Measurements from ENCODE around the gene CDK14. TPM values are rescaled to one million over a fixed set of nuclear protein-coding genes. Genes with fewer than 3 reads are reported as not detected.

Gene CDK14
- total and polyA plus RNA-seq, 2 donors (not counting 3 experiments of a cell fraction or from before 2014, with no cell fraction given) = 5.5 to 34.2 TPM

DNA sequence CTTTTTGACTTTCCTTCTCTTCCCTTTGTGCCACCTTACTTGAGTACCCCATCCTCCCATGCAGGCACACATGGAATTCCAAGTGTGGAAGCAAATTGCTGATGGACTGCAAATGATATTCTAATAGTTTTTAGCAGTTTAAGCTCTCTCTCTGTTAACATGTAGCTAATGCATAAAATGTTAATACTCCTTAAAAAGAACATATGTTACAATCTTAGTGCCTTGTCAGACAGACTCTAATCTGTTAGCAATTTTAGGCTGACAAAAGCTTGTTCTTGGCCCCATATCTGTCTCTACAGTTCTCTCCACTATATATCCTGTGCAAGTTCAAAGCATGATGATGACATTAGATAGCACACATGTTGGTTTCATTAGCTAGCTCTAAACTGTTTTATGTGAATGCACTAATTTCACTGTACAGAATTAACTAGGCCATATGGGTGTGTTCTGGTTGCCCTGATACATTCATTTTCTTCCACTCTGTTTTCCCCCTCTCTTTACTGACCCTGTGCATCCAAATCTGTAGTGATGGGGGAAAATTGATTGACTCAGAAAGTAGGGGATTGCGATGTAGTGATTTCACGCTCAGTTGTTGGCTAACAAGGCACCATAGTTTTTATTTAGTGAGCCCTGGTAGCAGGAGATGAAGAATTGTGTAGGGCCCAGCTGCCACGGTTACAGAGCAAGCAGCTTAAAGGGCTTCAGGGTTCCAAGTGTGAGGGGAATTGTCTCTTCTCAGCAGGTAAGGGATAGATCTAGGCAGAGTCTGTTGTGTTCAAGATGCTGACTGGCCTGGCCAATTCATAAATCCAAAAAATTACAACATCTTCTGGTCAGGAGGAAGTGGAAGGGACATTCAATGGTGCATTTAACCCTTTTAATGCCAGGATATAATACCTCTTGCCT lies 553.5 kb downstream of the CDK14 start:
- dilution Hi-C loops (cut with MboI; ENCODE audit: extremely low pct_ligation_motif_present, low sequenced_read_pairs) (no loop called here), intact Hi-C loops (cut with micrococcal nuclease) (no loop called here)
- no peaks in the 10 kb centered on the region for H3K79me2 ChIP-seq (ENCODE audit: control insufficient read depth, insufficient read depth, low read length)
- CTCF ChIA-PET = no interaction called here
- TF ChIP-seq POLR2AphosphoS5 (IDR thresholded peaks at IDR 0.05; ENCODE audit: insufficient read depth, low read depth, low read length) = no peak
- TF ChIP-seq, protein P1, sequence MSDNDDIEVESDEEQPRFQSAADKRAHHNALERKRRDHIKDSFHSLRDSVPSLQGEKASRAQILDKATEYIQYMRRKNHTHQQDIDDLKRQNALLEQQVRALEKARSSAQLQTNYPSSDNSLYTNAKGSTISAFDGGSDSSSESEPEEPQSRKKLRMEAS (IDR thresholded peaks at IDR 0.05; ENCODE audit: insufficient read depth, insufficient read length) = no peak
- TF ChIP-seq GATA2 (IDR thresholded peaks at IDR 0.05; ENCODE audit: insufficient read depth, insufficient read length, low read depth, low read length) = no peak
- TF ChIP-seq FOS (IDR thresholded peaks at IDR 0.05; ENCODE audit: borderline replicate concordance, insufficient read depth, low read length) = no peak
- no peak overlapping the region for H2AFZ ChIP-seq (ENCODE audit: low read depth, low read length)
- FAIRE-seq (no peak), DNase-seq (ENCODE audit: low read depth, low spot score) (no peak)
- no peaks in the 10 kb centered on the region for H3K36me3 ChIP-seq (ENCODE audit: control insufficient read depth in 2 of 2, extremely low read depth in 1 of 2, insufficient read depth in 2 of 2, low read length in 2 of 2)
- H3K9me3 ChIP-seq (replicated peaks; ENCODE audit: control insufficient read depth, insufficient read depth, low read length) = no peaks in the 10 kb centered on the region
- H3K27me3 ChIP-seq (ENCODE audit: control insufficient read depth in 2 of 2, insufficient read depth in 2 of 2, low read length in 2 of 2) = no peaks in the 10 kb centered on the region
- H3K4me1 ChIP-seq (ENCODE audit: control insufficient read depth, extremely low read depth, insufficient read depth, low read length) = no peaks in the 10 kb centered on the region
- no peak overlapping the region for H3K9ac ChIP-seq (replicated peaks; ENCODE audit: extremely low read depth, insufficient read depth, low read length)
- H3K4me2 ChIP-seq (ENCODE audit: insufficient read depth, low read length) = no peak overlapping the region
- no peak overlapping the region for H3K4me3 ChIP-seq (replicated peaks in 1 of 3; ENCODE audit: insufficient read depth in 1 of 3, low read depth in 1 of 3, low read length in 3 of 3)
- no peaks in the 10 kb centered on the region for H3K9me1 ChIP-seq (replicated peaks; ENCODE audit: control insufficient read depth, extremely low read depth, insufficient read depth, low read length)
- H3K27ac ChIP-seq (ENCODE audit: insufficient read depth, low read depth, low read length) = no peak overlapping the region
- H4K20me1 ChIP-seq (replicated peaks; ENCODE audit: control insufficient read depth, extremely low read depth, insufficient read depth, low read length) = no peaks in the 10 kb centered on the region
- POLR2A ChIA-PET = no interaction called here
- BruUV-seq (replicated peaks) = no TSS peak

DNA sequence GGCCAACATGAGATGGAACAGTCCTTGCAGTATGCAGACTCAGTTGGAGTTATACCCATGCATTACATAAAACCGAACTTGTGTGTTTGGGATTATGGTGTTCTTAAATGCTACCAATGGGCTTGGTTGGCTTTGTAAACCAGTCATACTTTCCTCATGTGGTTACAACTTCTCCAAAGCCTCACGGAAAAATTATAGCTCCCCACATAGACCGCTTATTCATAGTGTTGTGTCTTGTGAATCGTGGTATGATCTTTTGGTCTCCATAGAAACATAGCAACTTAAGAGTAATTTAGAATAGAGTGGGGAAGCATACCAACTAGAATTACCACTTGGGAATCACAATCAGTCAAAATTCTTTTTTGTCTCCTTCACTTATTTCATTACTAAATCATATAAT lies 555.8 kb downstream of the CDK14 start:
- Histone ChIP-seq H3K9me3 (replicated peaks; ENCODE audit: control insufficient read depth, insufficient read depth, low read length) (no peaks in the 10 kb centered on the region), H4K20me1 (replicated peaks; ENCODE audit: control insufficient read depth, extremely low read depth, insufficient read depth, low read length) (no peaks in the 10 kb centered on the region), H3K36me3 (ENCODE audit: control insufficient read depth in 2 of 2, extremely low read depth in 1 of 2, insufficient read depth in 2 of 2, low read length in 2 of 2) (no peaks in the 10 kb centered on the region), H3K9me1 (replicated peaks; ENCODE audit: control insufficient read depth, extremely low read depth, insufficient read depth, low read length) (no peaks in the 10 kb centered on the region), H3K4me1 (ENCODE audit: control insufficient read depth, extremely low read depth, insufficient read depth, low read length) (no peaks in the 10 kb centered on the region), H3K79me2 (ENCODE audit: control insufficient read depth, insufficient read depth, low read length) (no peaks in the 10 kb centered on the region), H3K27me3 (ENCODE audit: control insufficient read depth in 2 of 2, insufficient read depth in 2 of 2, low read length in 2 of 2) (no peaks in the 10 kb centered on the region), H2AFZ (ENCODE audit: low read depth, low read length) (no peak overlapping the region), H3K9ac (replicated peaks; ENCODE audit: extremely low read depth, insufficient read depth, low read length) (no peak overlapping the region), H3K27ac (ENCODE audit: insufficient read depth, low read depth, low read length) (no peak overlapping the region), H3K4me3 (replicated peaks in 1 of 3; ENCODE audit: insufficient read depth in 1 of 3, low read depth in 1 of 3, low read length in 3 of 3) (no peak overlapping the region), H3K4me2 (ENCODE audit: insufficient read depth, low read length) (no peak overlapping the region)
- FAIRE-seq = no peak
- dilution Hi-C loops (cut with MboI; ENCODE audit: extremely low pct_ligation_motif_present, low sequenced_read_pairs) = no loop called here
- BruUV-seq (replicated peaks) = no TSS peak
- intact Hi-C loops (cut with micrococcal nuclease) = no loop called here
- CTCF ChIA-PET = interaction anchor here (0.9 kb wide), 1 partner anchor 9 kb away, joined by 3 read pairs; no protein-coding TSS in a partner anchor
- no peak for DNase-seq (ENCODE audit: low read depth, low spot score)
- POLR2A ChIA-PET = no interaction called here
- TF ChIP-seq, protein P2, sequence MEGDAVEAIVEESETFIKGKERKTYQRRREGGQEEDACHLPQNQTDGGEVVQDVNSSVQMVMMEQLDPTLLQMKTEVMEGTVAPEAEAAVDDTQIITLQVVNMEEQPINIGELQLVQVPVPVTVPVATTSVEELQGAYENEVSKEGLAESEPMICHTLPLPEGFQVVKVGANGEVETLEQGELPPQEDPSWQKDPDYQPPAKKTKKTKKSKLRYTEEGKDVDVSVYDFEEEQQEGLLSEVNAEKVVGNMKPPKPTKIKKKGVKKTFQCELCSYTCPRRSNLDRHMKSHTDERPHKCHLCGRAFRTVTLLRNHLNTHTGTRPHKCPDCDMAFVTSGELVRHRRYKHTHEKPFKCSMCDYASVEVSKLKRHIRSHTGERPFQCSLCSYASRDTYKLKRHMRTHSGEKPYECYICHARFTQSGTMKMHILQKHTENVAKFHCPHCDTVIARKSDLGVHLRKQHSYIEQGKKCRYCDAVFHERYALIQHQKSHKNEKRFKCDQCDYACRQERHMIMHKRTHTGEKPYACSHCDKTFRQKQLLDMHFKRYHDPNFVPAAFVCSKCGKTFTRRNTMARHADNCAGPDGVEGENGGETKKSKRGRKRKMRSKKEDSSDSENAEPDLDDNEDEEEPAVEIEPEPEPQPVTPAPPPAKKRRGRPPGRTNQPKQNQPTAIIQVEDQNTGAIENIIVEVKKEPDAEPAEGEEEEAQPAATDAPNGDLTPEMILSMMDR (IDR thresholded peaks at IDR 0.05; ENCODE audit: extremely low read depth in 1 of 2, insufficient read depth in 1 of 2, low read depth in 1 of 2, low read length in 2 of 2) = no peak
- TF ChIP-seq FOS (IDR thresholded peaks at IDR 0.05; ENCODE audit: borderline replicate concordance, insufficient read depth, low read length) (no peak), POLR2AphosphoS5 (IDR thresholded peaks at IDR 0.05; ENCODE audit: insufficient read depth, low read depth, low read length) (no peak), POLR2A (IDR thresholded peaks at IDR 0.05; ENCODE audit: low read depth, low read length) (no peak), GATA2 (IDR thresholded peaks at IDR 0.05; ENCODE audit: insufficient read depth, insufficient read length, low read depth, low read length) (no peak)
- TF ChIP-seq, protein P1 (IDR thresholded peaks at IDR 0.05; ENCODE audit: insufficient read depth, insufficient read length) = no peak
